Naive B cell (primary cell): ENCODE measurements around the gene ETV6. TPM values are rescaled to one million over a fixed set of nuclear protein-coding genes. Genes with fewer than 3 reads are reported as not detected.
"Not testable (repeated sequence)": the region's sequence is repeated elsewhere in the genome, so short reads cannot be mapped to it uniquely, and the experiment has no call there.

Experiments
- ATAC-seq, 2 donors: fragments of 150-1000 bp; cut with Tn5 transposase; 2 replicates each; pipeline ENCODE4 v1.10.0; 2021; ENCODE audit warnings: low read depth in 2 of 2, mild to moderate bottlenecking in 2 of 2, moderate library complexity in 2 of 2
- DNase-seq: peaks from one replicate; pipeline ENCODE4 v3.0.0; 2022
- H3K27ac Mint-ChIP-seq, 6 donors: one replicate each; pipeline ENCODE4 v1.8.0; 2020 to 2022; ENCODE audit warnings: mild to moderate bottlenecking in 6 of 6, mixed read lengths in 6 of 6, moderate library complexity in 5 of 6, inconsistent platforms in 2 of 6
- H3K27me3 Mint-ChIP-seq, 3 donors: one replicate each; pipeline ENCODE4 v1.8.0; 2021 to 2022; ENCODE audit warnings: mixed read lengths in 3 of 3, mild to moderate bottlenecking in 1 of 3
- H3K36me3 Mint-ChIP-seq, 2 donors: one replicate each; pipeline ENCODE4 v1.8.0; 2020 to 2022; ENCODE audit warnings: mixed read lengths in 2 of 2, inconsistent platforms in 1 of 2, mild to moderate bottlenecking in 1 of 2
- H3K4me1 Mint-ChIP-seq, 3 donors: one replicate each; pipeline ENCODE4 v1.8.0; 2020 to 2022; ENCODE audit warnings: mixed read lengths in 3 of 3, inconsistent platforms in 1 of 3, mild to moderate bottlenecking in 1 of 3, moderate library complexity in 1 of 3
- H3K4me3 Mint-ChIP-seq, 8 donors: one replicate each; pipeline ENCODE4 v1.8.0; 2020 to 2022; ENCODE audit warnings: mild to moderate bottlenecking in 8 of 8, mixed read lengths in 8 of 8, moderate library complexity in 8 of 8, inconsistent platforms in 2 of 8
- H3K9me3 Mint-ChIP-seq, 7 donors: one replicate each; pipeline ENCODE4 v1.8.0; 2020 to 2022; ENCODE audit warnings: mixed read lengths in 7 of 7, mild to moderate bottlenecking in 5 of 7, inconsistent platforms in 2 of 7, moderate library complexity in 1 of 7
- polyA plus RNA-seq, 6 donors: library from polyadenylated mRNA; unstranded; fragments of 300-500 nt; fragmentation: Illumina TruSeq; gene quantifications; one replicate each; pipeline ENCODE4 v1.2.3, GENCODE V29; 2021; ENCODE audit warnings: low read depth in 6 of 6

Gene ETV6
- polyA plus RNA-seq, 6 donors from 2014 or later, result 3.7 to 9.6 (median 6.6) TPM

- Mint-ChIP-seq H3K36me3 (peaks cover 0 to under 1% of the 10 kb centered on the region in 2 donors), H3K27me3 (no peaks in the 10 kb centered on the region), H3K4me1 (peaks cover 0 to 4% (median 4%) of the 10 kb centered on the region in 3 donors), H3K4me3 (no peak overlapping the region), H3K9me3 (peaks cover 0 to 2% (median under 1%) of the 10 kb centered on the region in 7 donors), H3K27ac (peak overlapping the region in 1 of 6 donors; percentile 4)
- DNase-seq (no peak), ATAC-seq (no peak)
Measured at GRCh38 chr12:11630046-11630706, 19.3 kb upstream of the ETV6 start.

- Mint-ChIP-seq H3K4me1 (peaks cover 0 to 4% (median 4%) of the 10 kb centered on the region in 3 donors), H3K4me3 (no peak overlapping the region), H3K27ac (no peak overlapping the region), H3K9me3 (peaks cover 0 to 12% (median 5%) of the 10 kb centered on the region in 7 donors), H3K36me3 (peaks cover 0 to 5% of the 10 kb centered on the region in 2 donors), H3K27me3 (no peaks in the 10 kb centered on the region)
- DNase-seq (no peak), ATAC-seq (no peak)
Measured at GRCh38 chr12:11631288-11631687, 18.2 kb upstream of the ETV6 start.

- not testable (repeated sequence) for H3K4me3 Mint-ChIP-seq, H3K4me1 Mint-ChIP-seq, H3K36me3 Mint-ChIP-seq, H3K27me3 Mint-ChIP-seq, ATAC-seq, H3K27ac Mint-ChIP-seq, DNase-seq
- peaks cover 0 to 18% (median 6%) of the 10 kb centered on the region in 7 donors for H3K9me3 Mint-ChIP-seq
Measured at GRCh38 chr12:11631881-11632280, 17.6 kb upstream of the ETV6 start.

GRCh38 chr12:11633968-11634367 is 15.5 kb upstream of the ETV6 start:
- peaks cover 0 to 4% (median 4%) of the 10 kb centered on the region in 3 donors for H3K4me1 Mint-ChIP-seq
- no peak for ATAC-seq
- H3K27me3 Mint-ChIP-seq, result no peaks in the 10 kb centered on the region
- H3K27ac Mint-ChIP-seq, result no peak overlapping the region
- DNase-seq, result no peak
- peaks cover 0 to 5% of the 10 kb centered on the region in 2 donors for H3K36me3 Mint-ChIP-seq
- H3K9me3 Mint-ChIP-seq, result peaks cover 0 to 18% (median 6%) of the 10 kb centered on the region in 7 donors
- peak overlapping the region in 1 of 8 donors; percentile 15 for H3K4me3 Mint-ChIP-seq

GRCh38 chr12:11635341-11635740 is 14.1 kb upstream of the ETV6 start:
- Mint-ChIP-seq H3K4me1 (no peaks in the 10 kb centered on the region), H3K27ac (no peak overlapping the region), H3K9me3 (peaks cover 0 to 18% (median 6%) of the 10 kb centered on the region in 7 donors), H3K36me3 (peaks cover 0 to 5% of the 10 kb centered on the region in 2 donors), H3K27me3 (no peaks in the 10 kb centered on the region), H3K4me3 (no peak overlapping the region)
- ATAC-seq (no peak), DNase-seq (no peak)

- ATAC-seq (no peak), DNase-seq (no peak)
- H3K27ac Mint-ChIP-seq, result no peak overlapping the region
- H3K27me3 Mint-ChIP-seq, result no peaks in the 10 kb centered on the region
- no peak overlapping the region for H3K4me3 Mint-ChIP-seq
- peaks cover 0 to 18% (median 6%) of the 10 kb centered on the region in 7 donors for H3K9me3 Mint-ChIP-seq
- peaks cover 0 to 5% of the 10 kb centered on the region in 2 donors for H3K36me3 Mint-ChIP-seq
- H3K4me1 Mint-ChIP-seq, result no peaks in the 10 kb centered on the region
Measured at GRCh38 chr12:11638315-11638916, 11.1 kb upstream of the ETV6 start.

GRCh38 chr12:11639454-11639853 is 10.0 kb upstream of the ETV6 start:
- Mint-ChIP-seq H3K27me3 (no peaks in the 10 kb centered on the region), H3K27ac (no peak overlapping the region), H3K4me3 (no peak overlapping the region), H3K4me1 (no peaks in the 10 kb centered on the region), H3K9me3 (peaks cover 0 to 18% (median 6%) of the 10 kb centered on the region in 7 donors), H3K36me3 (peaks cover 0 to 5% of the 10 kb centered on the region in 2 donors)
- no peak for DNase-seq
- ATAC-seq, result no peak

- Mint-ChIP-seq H3K4me1 (no peaks in the 10 kb centered on the region), H3K36me3 (no peaks in the 10 kb centered on the region), H3K4me3 (no peak overlapping the region), H3K9me3 (peaks cover 0 to 4% (median 0%) of the 10 kb centered on the region in 7 donors), H3K27me3 (no peaks in the 10 kb centered on the region), H3K27ac (no peak overlapping the region)
- no peak for ATAC-seq
- DNase-seq, result no peak
Measured at GRCh38 chr12:11641522-11641921, 8.0 kb upstream of the ETV6 start.

GRCh38 chr12:11642785-11643184 is 6.7 kb upstream of the ETV6 start:
- Mint-ChIP-seq H3K27ac (no peak overlapping the region), H3K4me1 (no peaks in the 10 kb centered on the region), H3K9me3 (no peaks in the 10 kb centered on the region), H3K4me3 (no peak overlapping the region), H3K27me3 (no peaks in the 10 kb centered on the region), H3K36me3 (no peaks in the 10 kb centered on the region)
- no peak for DNase-seq
- ATAC-seq, result no peak

GRCh38 chr12:11645391-11645790 is 4.1 kb upstream of the ETV6 start:
- ATAC-seq (no peak), DNase-seq (no peak)
- H3K4me1 Mint-ChIP-seq, result peaks cover 3 to 10% (median 5%) of the 10 kb centered on the region in 3 donors
- no peaks in the 10 kb centered on the region for H3K27me3 Mint-ChIP-seq
- peaks cover 0 to 11% of the 10 kb centered on the region in 2 donors for H3K36me3 Mint-ChIP-seq
- peak overlapping the region in 1 of 6 donors; percentile 29 for H3K27ac Mint-ChIP-seq
- peak overlapping the region in 1 of 8 donors; percentile 50 for H3K4me3 Mint-ChIP-seq
- H3K9me3 Mint-ChIP-seq, result no peaks in the 10 kb centered on the region

- ATAC-seq (peak; percentile 40), DNase-seq (peak; percentile 69)
- Mint-ChIP-seq H3K27me3 (no peaks in the 10 kb centered on the region), H3K36me3 (peaks cover 0 to 11% of the 10 kb centered on the region in 2 donors), H3K27ac (peak overlapping the region; percentile 90 to 99 (median 98)), H3K4me3 (peak overlapping the region; percentile 89 to 98 (median 96)), H3K9me3 (no peaks in the 10 kb centered on the region), H3K4me1 (peaks cover 34 to 38% (median 36%) of the 10 kb centered on the region in 3 donors)
Measured at GRCh38 chr12:11648514-11649412, 711 bp upstream of the ETV6 start.

- Mint-ChIP-seq H3K36me3 (peaks cover 0 to 11% of the 10 kb centered on the region in 2 donors), H3K27me3 (no peaks in the 10 kb centered on the region), H3K9me3 (no peaks in the 10 kb centered on the region), H3K4me3 (peak overlapping the region; percentile 89 to 99 (median 97)), H3K4me1 (peaks cover 45 to 54% (median 48%) of the 10 kb centered on the region in 3 donors), H3K27ac (peak overlapping the region; percentile 96 to 99 (median 98))
- ATAC-seq (peak in 1 of 2 donors; percentile 11), DNase-seq (no peak)
Measured at GRCh38 chr12:11650286-11651281, 1.1 kb downstream of the ETV6 start.
